Neural crest cell (in vitro differentiated cells): ENCODE results near the gene PSMD14. TPM values are rescaled to one million over a fixed set of nuclear protein-coding genes. Genes with fewer than 3 reads are reported as not detected.

Experiments
- DNase-seq: peaks from one replicate; pipeline ENCODE4 v3.0.0; 2021; ENCODE audit warnings: low read depth, mixed read lengths, low spot score
- H3K27ac Mint-ChIP-seq: one replicate; pipeline ENCODE4 v1.8.0; 2021; ENCODE audit warnings: mild to moderate bottlenecking, mixed read lengths; ENCODE audit not compliant: unreplicated experiment
- H3K27me3 Mint-ChIP-seq: 2 replicates; pipeline ENCODE4 v1.8.0; 2021; ENCODE audit warnings: low read depth, mild to moderate bottlenecking, mixed read lengths
- H3K36me3 Mint-ChIP-seq: 2 replicates; pipeline ENCODE4 v1.8.0; 2021; ENCODE audit warnings: low read depth, mild to moderate bottlenecking, mixed read lengths
- H3K4me1 Mint-ChIP-seq: 2 replicates; pipeline ENCODE4 v1.8.0; 2021; ENCODE audit warnings: mixed read lengths
- H3K4me3 Mint-ChIP-seq: one replicate; pipeline ENCODE4 v1.8.0; 2021; ENCODE audit warnings: mild to moderate bottlenecking, mixed read lengths
- H3K9me3 Mint-ChIP-seq: 2 replicates; pipeline ENCODE4 v1.8.0; 2021; ENCODE audit warnings: mixed read lengths
- CTCF ChIP-seq: fragments of 200-600 bp; sonication (generic); conservative IDR thresholded peaks from 2 replicates; pipeline ENCODE4 v1.5.0; 2021; ENCODE audit warnings: antibody characterized with exemption, mild to moderate bottlenecking
- total RNA-seq: library from RNA; stranded (reverse); gene quantifications from 2 replicates; pipeline ENCODE4 v1.2.1, GENCODE V29; 2021

PSMD14 gene
- total RNA-seq, 1 donor from 2014 or later: 82.4 TPM

- Mint-ChIP-seq H3K4me1 (peaks cover 44% of the 10 kb centered on the region), H3K27ac (no peak within 1 kb of the TSS), H3K4me3 (peak within 1 kb of the TSS; percentile 69), H3K36me3 (peaks cover 7% of the 10 kb centered on the region), H3K9me3 (no peaks in the 10 kb centered on the region), H3K27me3 (peaks cover 98% of the 10 kb centered on the region)
- peak; percentile 6 for DNase-seq
- TF ChIP-seq CTCF: no peak
Observed at GRCh38 chr2:161415987-161416707, 107.9 kb downstream of the PSMD14 start, which contains the start of gene TBR1. TSS of gene TBR1 (plus strand) at chr2:161416297. CDS start at chr2:161416411, 114 bp downstream.

- Mint-ChIP-seq H3K36me3 (peaks cover 4% of the 10 kb centered on the region), H3K4me3 (peak overlapping the region; percentile 63), H3K27me3 (peaks cover 99% of the 10 kb centered on the region), H3K27ac (no peak overlapping the region), H3K9me3 (no peaks in the 10 kb centered on the region), H3K4me1 (peaks cover 44% of the 10 kb centered on the region)
- no peak for TF ChIP-seq CTCF
- peak; percentile 5 for DNase-seq
Observed at GRCh38 chr2:161416708-161417437, 108.6 kb downstream of the PSMD14 start.

GRCh38 chr2:161417438-161418274 lies 109.4 kb downstream of the PSMD14 start:
- H3K4me1 Mint-ChIP-seq: peaks cover 44% of the 10 kb centered on the region
- peak overlapping the region; percentile 76 for H3K4me3 Mint-ChIP-seq
- no peak overlapping the region for H3K27ac Mint-ChIP-seq
- no peak for TF ChIP-seq CTCF
- no peaks in the 10 kb centered on the region for H3K9me3 Mint-ChIP-seq
- no peaks in the 10 kb centered on the region for H3K36me3 Mint-ChIP-seq
- DNase-seq: no peak
- peaks cover 100% of the 10 kb centered on the region for H3K27me3 Mint-ChIP-seq

DNA sequence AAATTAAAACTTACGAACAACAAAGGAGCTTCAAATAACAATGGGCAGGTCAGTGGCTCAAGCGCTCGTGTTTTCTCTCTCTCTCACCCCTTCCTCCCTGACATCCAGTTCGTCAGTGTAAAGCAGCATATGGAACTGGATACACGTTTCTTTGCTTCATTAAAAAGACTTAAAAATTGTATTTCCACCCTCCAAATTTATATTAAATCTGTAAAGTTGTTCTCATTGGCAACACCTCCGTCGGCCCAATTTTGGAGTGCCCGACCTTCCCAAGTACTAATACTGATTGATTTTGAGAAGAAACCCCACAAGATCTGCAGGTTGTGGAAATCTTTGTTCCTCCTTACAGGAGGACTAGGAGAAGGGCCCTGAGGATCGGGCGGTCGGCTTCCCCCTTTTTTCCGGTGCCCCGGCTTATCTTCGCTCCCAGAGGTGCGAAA lies 110.1 kb downstream of the PSMD14 start:
- Mint-ChIP-seq H3K4me3 (peak overlapping the region; percentile 76), H3K27me3 (peaks cover 100% of the 10 kb centered on the region), H3K4me1 (peaks cover 44% of the 10 kb centered on the region), H3K36me3 (no peaks in the 10 kb centered on the region), H3K27ac (no peak overlapping the region), H3K9me3 (no peaks in the 10 kb centered on the region)
- TF ChIP-seq CTCF: no peak
- no peak for DNase-seq
